ENCODE results near the gene CANT1.

CANT1 gene

DNA sequence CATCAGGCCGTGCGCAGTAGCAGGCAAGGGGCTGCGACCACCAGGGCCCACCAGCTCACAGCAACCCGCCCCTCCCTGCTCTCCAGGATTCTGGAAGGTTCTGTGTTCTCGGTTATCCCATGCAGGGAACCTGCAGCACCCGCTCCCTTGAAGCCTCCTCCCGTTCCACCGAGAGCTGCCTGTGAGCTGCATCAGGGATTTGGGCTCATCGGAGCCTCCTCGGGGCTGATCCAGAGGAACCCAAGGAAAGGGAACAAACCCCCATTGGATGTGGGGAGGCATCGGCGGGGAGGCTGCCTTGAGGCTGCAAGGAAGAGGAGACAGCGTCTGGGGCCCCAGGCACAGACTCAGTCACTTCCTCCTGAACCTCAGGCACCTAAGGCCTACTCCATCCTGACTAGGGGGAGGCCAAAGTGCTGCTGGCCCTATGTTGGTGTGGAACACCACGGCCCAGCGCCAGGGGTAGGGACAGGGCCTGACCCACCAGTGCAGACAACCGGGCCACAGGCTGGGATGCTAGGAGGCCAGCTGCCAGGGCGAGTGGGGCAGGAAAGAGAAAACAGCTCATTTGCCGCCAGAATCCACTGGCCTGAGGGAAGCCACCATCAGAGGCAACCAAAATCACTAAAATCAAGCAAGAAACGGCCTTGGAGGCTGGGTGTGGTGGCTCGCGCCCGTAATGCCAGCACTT is 15.4 kb downstream of the CANT1 start:
- no peak for DNase-seq

DNA sequence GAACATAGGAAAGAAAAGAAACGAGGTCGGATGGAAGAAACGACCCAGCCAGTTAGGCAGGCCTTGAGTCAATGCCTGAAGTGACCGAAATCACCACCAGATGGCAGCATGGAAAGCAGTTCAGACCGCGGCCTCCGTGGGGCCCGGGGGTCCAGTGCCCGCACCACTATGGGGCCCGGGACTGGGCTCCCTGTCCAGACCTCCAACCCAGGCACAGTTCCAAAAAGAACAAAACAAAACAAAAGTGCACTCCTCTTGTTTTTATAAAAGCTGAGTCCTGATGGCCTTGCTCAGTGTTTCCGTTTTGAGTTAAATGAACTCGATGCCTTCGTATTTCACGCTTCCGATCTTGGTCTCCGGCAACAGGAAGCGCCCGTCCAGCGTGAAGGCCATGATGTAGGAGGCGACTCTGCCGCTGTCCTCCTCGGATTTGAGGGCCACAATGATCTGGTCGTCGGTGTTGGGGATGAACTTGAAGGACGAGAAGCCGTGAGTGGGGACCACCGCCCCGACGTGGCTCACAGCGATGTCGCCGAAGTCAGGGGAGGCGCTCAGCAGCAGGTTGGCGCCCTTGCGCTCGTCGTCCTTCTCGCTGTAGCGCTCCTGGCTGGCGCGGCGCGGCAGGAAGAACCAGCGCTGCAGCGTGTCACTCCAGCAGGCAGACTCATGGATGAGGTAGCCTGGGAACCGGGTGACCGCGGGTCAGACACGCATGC is 16.2 kb downstream of the CANT1 start:
- no peak for DNase-seq

DNA sequence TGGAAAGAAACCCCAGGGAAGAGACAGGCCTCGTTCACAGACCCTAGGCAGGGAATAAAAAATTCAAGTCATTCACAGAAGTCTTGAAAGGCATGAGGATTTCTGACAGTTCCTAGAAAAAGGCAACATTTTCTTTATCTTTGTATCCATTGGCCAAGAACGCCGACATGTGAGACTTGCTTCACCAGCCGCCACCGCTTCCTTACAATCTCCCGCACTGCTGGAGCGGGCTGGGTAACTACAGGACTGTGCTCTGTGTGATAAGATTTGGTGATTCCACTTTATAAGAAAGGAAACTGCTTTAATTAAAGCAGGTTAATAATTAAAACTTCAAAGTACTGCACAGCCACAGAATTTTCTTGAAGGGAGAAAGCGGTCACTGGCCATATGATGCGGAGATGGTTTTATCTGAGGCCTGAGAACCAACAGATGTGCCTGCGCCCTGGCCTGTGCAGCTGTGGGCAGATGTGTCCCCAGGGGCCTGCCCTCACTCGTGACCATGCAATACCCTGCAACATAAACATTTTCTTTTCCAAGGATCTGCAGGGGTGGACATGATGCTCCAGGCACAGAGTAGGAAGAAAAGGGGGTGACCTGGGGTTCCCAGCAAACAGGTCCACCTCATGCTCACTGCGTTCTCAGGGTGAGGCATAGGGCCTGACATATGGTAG is 16.9 kb downstream of the CANT1 start:
- no peak for DNase-seq

DNA sequence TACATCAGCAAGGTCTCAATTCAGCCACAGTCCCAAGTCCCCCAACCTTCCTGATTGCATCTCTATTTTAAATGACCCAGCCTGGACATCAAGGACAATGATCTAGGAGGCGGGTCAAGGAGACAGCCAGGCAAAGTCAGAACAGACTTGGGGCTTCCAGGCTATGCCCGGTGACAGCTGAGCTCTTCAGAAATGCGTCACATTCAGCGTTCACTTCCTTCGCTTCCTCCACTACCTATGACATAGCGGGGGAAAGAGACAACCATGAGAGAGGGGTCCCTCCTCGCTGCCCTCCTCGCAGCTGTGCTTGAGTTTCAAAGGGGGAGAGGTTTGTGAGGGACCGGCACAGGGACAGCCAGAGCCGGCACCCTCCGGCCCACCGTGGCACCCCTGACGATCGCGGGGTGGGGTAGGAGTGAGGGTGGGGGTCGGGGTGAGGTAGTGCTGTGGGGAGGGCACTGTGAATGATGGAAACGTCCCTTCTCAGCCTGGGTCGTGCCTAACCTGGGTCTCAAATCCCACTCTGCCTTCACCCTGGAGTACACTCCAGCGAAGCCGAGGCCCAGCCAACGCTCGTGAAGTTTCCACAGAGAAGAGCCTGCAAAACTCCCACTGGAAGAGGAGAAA is 17.5 kb downstream of the CANT1 start:
- no peak for DNase-seq

DNA sequence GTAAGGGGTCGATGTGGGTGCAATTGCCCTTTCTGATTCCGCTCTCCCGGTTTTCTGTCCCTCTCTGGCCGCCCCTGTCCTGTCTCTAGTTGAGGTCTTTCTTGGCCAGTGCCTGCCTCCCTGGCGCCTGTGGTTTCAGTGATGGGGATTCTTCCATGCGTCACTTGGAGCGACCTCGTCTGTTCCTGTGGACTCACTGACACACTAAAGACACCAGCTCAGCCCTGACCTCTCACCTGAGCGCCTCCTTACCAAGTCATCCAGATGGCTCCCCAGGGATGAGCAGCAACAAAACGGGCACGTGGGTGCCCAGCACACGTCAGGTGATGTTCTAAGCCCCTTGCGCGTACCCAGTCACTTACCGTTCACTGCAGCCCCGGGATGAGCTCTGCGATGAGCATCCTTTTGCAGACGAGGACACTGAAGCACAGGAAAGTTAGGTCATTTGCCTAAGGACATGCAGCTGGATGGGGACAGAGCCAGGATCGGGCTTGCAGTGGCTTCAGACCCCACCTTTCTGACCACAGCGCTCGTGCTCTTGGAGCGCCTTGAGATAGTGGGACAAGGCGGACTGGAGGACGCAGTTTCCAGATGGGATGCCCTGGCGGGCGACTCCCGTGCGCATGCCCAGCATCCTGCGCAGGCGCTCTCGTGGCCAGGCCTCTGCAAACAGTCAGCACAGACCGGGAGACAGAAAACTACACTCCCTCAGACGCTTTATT is 18.4 kb downstream of the CANT1 start:
- no peak for DNase-seq

DNA sequence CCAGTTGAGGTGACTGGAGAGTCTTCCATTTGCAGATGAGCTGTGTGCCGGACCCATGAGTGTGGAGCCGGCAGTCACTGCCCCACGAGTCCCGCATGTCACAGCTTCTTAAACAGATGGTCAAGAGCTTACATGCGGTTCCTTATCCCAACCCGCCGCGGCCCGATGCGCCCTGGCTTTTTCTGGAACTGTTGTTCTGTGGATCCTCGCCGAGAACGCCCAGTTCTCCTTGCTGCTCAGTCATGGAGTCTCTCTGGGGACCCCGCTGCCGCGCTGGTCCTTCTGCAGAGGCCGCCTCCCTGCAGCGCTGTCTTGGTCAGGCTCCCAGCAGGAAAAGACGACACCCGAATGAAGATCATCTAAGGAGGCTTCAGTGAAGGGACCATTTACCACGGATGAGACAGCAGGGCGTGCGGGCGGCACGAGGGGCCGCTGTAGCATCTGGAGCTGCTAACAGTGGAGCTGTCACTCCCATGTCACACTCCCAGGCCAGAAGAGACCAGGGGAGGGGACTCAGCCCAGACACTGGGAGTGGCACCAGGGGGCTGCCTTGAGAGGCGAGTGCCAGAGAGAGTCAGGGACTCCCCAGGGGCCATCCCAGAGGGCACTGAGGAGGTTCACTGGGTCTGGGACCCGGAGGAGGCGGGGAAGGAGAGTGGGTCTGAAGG is 19.1 kb downstream of the CANT1 start:
- no peak for DNase-seq

DNA sequence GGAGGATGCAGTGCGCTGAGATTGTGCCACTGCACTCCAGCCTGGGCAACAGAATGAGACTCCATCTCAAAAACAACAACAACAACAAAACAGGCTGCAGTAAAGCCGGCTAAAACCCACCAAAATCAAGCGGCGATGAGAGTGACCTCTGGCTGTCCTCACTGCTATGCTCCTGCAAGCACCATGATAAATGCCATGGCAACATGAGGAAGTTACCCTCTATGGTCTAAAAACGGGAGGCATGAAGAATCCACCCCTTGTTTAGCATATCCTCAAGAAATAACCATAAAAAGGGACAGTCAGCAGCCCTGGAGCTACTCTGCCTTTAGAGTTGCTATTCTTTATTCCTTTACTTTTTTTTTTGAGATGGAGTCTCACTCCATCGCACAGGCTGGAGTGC is 21.4 kb downstream of the CANT1 start:
- no peak for DNase-seq

DNA sequence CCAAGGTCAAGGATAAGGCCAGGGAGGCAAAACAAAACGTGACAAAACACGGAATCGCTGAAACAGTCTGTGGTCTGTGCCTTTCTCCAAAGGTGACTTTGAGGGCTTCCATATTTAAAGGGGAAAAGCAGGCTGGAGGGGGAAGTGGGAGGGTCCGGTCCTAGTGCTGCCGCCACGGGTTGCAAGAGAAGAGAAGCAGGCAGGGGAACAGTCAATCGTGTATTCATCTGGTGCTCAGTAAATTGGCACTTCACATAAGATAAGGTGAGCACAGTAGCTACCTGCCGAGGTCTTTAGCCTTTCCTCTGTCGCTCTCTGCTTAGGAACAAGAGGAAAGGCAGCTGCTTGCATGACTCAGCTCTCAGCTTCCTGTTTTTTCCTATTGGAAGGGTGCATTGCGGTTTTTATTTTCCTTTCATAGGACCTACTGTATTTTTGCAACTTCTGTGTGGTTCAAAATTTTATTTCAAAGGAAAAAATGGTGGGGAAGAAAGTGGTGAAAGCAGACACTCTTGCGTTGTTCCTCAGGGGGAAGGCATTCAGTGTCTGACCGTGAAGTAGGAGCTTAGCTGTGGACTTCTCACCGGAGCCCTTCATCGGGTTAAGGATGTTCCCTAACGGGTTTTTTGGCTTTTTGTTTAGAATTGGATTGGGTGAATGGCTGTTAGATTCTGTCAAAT is 22.8 kb downstream of the CANT1 start:
- DNase-seq: no peak

DNA sequence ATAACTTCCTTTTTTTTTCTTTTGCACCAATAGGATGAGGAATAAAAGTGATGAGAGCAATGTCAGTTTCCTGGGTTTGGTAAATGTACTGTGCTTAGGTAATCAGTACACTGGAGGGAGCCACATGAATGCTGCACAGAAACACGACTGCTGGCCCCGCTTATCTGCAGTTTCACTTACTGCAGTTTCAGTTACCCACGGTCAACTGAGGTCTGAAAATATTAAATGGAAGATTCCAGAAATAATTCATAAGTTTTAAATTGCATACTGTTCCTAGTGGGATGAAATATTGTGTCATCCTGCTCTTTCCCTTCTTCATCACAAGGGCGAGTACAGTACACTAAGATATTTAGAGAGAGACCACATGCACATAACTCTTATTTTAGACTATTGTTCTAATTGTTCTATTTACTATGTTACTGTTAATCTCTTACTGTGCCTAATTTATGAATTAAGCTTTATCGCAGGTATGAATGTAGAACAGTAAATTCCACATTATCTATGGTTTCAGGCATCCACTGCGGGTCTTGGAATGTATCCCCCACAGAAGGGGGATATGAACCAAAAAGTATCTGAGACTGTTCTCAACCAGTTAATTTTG is 23.4 kb downstream of the CANT1 start:
- no peak for DNase-seq

DNA sequence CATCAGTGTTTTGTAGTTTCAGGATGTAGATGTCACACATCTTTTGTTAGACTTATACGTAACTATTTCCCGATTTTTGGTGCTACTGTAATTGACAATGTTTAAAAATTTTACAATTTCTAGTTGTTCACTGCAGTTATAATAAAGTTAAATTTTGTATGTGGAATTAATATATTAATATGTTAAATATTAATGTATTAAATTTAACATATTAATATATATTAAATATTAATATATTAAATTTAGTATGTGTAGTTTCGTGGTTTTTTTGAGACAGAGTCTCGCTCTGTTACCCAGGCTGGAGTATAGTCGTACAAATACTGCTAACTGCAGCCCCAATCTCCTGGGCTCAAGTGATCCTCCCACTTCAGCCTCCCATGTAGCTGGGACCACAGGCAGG is 24.2 kb downstream of the CANT1 start:
- DNase-seq: no peak

DNA sequence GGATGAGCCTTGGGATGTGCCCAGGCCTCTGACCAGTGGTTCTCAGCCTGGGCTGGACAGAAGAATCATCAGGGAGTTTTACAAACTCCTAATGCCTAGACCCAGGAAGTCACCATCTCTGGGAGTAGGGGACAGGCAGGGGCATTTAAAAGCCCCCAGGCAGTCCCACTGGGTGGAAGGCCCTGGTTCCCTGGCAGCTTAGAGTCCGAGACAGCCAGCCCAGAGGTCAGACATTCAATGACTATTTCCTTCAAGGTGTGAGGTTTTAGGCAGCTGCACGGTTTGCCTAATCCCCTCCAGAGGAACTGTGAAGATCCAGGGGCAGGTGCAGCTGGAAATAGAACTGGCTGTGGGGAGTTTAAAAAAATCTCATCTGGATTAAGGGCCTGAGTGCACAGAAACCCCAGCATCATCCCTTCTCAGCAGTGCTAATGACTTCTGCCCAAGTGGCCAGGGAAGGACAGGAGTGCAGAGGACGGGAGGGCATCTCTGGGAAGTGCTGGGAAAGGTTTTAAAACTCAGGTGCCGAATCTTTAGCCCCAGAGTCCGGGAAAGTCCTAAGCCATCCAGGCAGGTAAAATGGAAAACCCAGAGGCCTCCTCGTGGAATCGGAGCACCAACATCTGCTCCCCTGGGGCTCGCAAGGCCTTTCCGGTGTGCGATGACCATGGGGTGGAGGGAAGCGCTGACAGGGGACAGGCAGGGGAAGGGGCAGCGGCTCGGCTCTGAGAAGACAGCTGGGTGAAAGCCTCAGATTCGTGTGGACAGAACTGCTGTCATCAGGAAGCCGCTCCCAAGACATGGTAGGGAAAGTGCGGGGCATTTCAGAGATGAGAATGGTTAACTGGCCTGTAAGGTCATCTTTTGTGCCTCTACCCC is 28.3 kb downstream of the CANT1 start:
- DNase-seq: no peak

DNA sequence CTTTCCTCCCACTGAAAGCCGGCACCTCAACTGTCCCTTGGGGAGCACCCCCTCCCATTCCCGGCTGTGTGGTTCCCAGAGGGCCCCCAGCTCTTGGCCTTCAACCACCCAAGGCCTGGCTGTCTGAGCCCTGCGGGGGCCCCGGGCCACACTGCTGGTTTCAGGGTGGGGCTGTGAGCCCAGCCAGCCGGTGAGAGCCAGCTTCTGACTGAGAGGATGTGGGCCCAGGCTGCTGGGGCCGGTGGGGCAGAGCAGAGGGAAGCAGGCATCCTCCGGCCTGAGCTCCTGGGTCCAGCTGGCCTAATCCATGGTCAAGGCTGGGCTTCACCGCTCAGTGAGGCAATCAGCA is 29.0 kb downstream of the CANT1 start:
- no peak for DNase-seq

DNA sequence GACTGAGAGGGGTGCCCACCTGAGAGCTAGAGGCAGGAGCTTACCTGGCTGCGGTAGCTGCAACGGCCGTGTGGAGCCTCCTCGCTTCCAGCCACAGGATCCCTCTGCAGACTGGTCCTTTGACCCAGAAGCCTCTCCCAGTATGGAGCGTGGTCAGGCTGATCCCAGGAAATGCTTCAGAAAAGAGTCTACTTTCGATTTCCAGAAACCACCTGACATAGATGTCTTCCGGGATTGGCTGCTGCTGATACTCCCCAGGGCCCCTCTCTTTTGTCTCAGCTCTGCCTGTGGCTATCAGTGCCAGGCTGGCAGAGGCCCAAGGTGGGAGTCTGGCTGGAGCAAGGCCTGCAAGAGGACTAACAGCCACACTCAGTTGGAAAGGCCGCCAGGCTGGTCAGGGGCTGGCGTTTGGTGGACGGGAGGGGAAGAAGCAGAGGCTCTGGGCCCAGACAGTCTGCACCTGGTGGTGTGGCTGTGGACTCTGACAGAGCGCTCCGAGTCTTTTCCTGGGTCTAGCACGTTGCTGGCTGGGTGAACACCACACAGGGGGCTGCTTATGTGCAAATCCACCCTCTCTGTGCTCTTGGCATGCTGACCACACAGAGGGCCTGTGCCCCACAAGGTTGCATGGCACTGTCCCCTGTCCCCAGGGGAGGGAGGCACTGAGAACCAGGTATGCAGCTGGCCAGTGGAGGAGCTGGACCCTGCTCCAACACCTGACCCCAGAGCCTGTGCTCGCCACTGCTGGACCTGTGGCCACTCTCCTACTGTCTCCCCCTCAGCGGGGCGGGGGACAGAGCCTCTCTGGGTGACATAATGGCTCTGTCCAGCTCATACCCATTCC is 29.6 kb downstream of the CANT1 start, which contains the start of gene LGALS3BP:
Gene LGALS3BP, minus strand, starts transcription at position 144 of the 844 bp plus-strand sequence. CDS start 2,732 bp downstream, outside the sequence.
- peak; percentile 69 for DNase-seq

DNA sequence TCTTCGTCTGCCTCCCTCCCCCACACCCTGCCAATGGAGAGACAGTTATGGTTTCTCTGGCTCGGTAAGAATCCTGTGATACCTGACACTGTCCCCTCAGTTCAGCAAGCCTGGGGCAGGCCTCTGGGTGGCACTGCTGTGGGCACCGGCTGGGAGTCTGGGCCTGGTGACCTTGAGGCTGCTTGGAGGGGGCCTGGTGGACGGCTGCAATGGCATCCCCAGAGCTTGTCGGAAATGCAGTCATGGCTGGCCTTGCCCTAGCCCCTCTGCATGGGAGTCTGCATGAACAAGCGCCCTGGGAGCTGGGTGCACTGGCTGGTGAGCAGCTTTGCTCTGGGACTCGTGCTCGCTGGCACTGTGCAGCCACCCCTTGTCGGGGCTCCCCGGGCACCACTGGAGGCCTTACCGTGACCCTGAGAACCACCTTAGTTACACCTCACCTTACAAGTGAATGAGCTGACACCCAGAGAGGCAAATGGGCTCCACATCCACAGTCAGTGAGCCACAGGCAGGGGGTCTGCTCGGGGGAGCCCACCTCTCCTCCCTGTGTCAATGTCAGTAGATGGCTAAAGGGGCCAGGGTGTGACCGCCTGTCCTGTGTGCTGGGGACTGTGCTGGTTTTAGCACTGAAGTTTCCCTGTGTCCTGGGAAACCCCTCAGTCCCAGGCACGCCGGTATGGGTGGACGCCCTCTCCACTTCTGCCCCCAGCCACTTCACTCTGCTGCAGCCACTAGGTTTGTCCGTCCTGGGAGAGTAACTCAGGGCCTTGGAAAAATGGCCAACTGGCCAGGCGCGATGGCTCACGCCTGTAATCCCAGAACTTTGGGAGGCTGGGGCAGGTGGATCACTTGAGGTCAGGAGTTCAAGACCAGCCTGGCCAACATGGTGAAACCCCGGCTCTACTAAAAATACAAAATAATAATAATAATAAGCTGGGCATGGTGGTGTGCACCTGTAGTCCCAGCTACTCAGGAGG is 31.3 kb downstream of the CANT1 start:
- no peak for DNase-seq

DNA sequence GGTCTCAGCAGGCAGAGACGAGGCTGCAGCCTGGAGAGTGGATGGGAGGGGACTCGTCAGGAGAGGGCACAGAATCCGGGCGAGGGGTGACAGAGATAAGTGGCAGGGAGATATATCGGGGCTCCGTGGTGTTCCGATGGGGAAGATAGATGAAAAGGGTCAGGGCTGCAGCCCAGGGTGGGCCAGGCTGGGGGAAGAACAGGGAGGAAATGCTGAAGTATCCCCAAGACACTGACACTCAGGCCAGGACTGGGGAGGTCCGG is 32.0 kb downstream of the CANT1 start:
- DNase-seq: no peak

DNA sequence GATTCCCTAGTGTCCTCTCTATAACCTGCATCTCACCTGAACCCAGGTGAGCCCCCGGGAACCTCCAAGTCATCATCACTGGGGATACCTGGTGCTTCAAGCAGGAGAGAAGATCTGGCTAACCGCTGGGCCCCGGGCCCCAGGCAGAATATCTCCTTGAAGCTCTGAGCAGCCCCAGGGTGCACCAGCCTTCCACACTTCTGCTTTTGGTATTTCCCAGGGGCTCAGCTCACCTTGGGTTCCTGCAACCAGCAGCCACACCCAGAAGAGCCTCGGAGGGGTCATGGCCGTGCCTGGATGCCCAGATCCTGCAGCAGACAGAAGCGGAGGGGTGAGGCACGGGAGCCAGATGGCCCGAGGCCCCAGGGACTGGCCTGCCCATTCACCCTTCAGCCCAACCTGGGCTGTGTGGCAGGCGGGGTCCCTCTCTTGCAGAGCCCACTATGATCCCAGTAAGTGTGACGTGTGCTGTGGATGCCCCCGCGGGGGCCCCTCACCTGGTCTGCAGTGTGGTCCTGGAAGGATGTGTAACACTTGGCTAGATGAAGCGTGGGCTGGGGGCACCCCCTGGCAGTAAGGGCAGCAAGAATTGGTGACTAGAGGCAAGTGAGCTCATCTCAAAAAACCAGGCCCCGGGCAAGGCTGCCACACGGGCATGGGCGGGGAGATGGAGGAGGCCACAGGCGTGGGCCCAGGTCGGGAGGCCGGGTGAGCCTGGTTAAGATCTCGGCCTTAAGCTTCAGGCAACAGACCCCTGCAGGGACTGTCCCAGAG is 32.5 kb downstream of the CANT1 start:
- DNase-seq: no peak
